ENCODE measurements around the gene TWNK.

DNA sequence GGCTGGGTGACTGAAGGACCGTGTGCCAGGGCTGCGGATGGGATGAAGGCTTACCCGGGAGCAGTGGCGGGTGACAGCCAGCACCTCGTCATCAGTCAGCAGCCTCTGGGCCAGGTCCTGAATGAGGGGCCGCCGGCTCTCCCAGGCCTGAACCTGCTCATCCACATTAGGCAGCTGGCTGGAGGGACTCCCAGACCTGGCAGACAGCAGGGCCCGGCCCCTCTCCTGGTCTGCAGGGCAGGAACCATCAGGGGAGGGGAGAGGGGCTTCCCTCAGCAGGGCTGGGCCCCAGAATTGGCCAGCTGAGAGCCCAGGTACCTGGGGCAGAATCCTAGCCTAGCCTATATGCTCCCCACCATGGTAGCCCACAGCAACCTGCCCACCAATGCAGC lies 28.2 kb downstream of the TWNK start:
- TF ChIP-seq, protein P1, sequence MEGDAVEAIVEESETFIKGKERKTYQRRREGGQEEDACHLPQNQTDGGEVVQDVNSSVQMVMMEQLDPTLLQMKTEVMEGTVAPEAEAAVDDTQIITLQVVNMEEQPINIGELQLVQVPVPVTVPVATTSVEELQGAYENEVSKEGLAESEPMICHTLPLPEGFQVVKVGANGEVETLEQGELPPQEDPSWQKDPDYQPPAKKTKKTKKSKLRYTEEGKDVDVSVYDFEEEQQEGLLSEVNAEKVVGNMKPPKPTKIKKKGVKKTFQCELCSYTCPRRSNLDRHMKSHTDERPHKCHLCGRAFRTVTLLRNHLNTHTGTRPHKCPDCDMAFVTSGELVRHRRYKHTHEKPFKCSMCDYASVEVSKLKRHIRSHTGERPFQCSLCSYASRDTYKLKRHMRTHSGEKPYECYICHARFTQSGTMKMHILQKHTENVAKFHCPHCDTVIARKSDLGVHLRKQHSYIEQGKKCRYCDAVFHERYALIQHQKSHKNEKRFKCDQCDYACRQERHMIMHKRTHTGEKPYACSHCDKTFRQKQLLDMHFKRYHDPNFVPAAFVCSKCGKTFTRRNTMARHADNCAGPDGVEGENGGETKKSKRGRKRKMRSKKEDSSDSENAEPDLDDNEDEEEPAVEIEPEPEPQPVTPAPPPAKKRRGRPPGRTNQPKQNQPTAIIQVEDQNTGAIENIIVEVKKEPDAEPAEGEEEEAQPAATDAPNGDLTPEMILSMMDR (IDR thresholded peaks at IDR 0.05), result no peak
- no peak for TF ChIP-seq POLR2A (IDR thresholded peaks at IDR 0.05)
